ENCODE data around the gene RAB40AL.

GRCh38 chrX:102957751-102958150 lies 20.7 kb downstream of the RAB40AL start:
- TF ChIP-seq CTCF (IDR thresholded peaks at IDR 0.05) (no peak), POLR2A (IDR thresholded peaks at IDR 0.05) (no peak), EP300 (IDR thresholded peaks at IDR 0.05) (no peak)
